COLO668 (cell line): Measurements from ENCODE around the gene C4B.
"Not testable (repeated sequence)": the region's sequence is repeated elsewhere in the genome, so short reads cannot be mapped to it uniquely, and the experiment has no call there.

Experiments
- DNase-seq: peaks from one replicate; lab custom pipeline; 2025; ENCODE audit not compliant: unreplicated experiment; lab: John Stamatoyannopoulos, UW

Gene C4B

GRCh38 chr6:31980998-31981397 lies 33.6 kb upstream of the C4B start:
- not testable (repeated sequence) for DNase-seq

- not testable (repeated sequence) for DNase-seq
Measured at GRCh38 chr6:31981744-31982143, 32.9 kb upstream of the C4B start, which contains the start of gene C4A. C4A (plus strand) TSS chr6:31982057; CDS start chr6:31982108, 51 bp downstream.

- DNase-seq, result not testable (repeated sequence)
Measured at GRCh38 chr6:31989363-31989762, 25.2 kb upstream of the C4B start.

GRCh38 chr6:31994421-31994820 lies 20.2 kb upstream of the C4B start:
- DNase-seq, result not testable (repeated sequence)

- not testable (repeated sequence) for DNase-seq
Measured at GRCh38 chr6:31996385-31996784, 18.2 kb upstream of the C4B start.

GRCh38 chr6:32002546-32003268 lies 11.9 kb upstream of the C4B start:
- not testable (repeated sequence) for DNase-seq

GRCh38 chr6:32003301-32003700 lies 11.3 kb upstream of the C4B start:
- not testable (repeated sequence) for DNase-seq

GRCh38 chr6:32004393-32004792 lies 10.2 kb upstream of the C4B start:
- not testable (repeated sequence) for DNase-seq

GRCh38 chr6:32004864-32005537 lies 9.6 kb upstream of the C4B start:
- not testable (repeated sequence) for DNase-seq

GRCh38 chr6:32005538-32005880 lies 9.1 kb upstream of the C4B start:
- DNase-seq, result not testable (repeated sequence)

- DNase-seq, result not testable (repeated sequence)
Measured at GRCh38 chr6:32005991-32006529, 8.5 kb upstream of the C4B start.

- not testable (repeated sequence) for DNase-seq
Measured at GRCh38 chr6:32007086-32007485, 7.5 kb upstream of the C4B start.

- not testable (repeated sequence) for DNase-seq
Measured at GRCh38 chr6:32008037-32008436, 6.6 kb upstream of the C4B start.

- not testable (repeated sequence) for DNase-seq
Measured at GRCh38 chr6:32008616-32009015, 6.0 kb upstream of the C4B start.

GRCh38 chr6:32009537-32009936 lies 5.1 kb upstream of the C4B start:
- not testable (repeated sequence) for DNase-seq

- not testable (repeated sequence) for DNase-seq
Measured at GRCh38 chr6:32010856-32011530, 3.6 kb upstream of the C4B start.

- DNase-seq, result not testable (repeated sequence)
Measured at GRCh38 chr6:32012941-32013617, 1.5 kb upstream of the C4B start.

GRCh38 chr6:32013738-32014137 lies 857 bp upstream of the C4B start:
- DNase-seq, result not testable (repeated sequence)

- not testable (repeated sequence) for DNase-seq
Measured at GRCh38 chr6:32022100-32022499, 7.5 kb downstream of the C4B start.

GRCh38 chr6:32028631-32029030 lies 14.0 kb downstream of the C4B start:
- not testable (repeated sequence) for DNase-seq

- not testable (repeated sequence) for DNase-seq
Measured at GRCh38 chr6:32029553-32029952, 15.0 kb downstream of the C4B start.
